Memory B cell (primary cell): Measurements from ENCODE around the gene FBXO31.
A peak's percentile ranks its signal among the peaks of the same experiment; 100 is the strongest.

Experiments used
- ATAC-seq: fragments of 150-1000 bp; cut with Tn5 transposase; 2 replicates; pipeline ENCODE4 v1.10.0; 2021; ENCODE audit warnings: low read depth, mild to moderate bottlenecking, moderate library complexity
- DNase-seq, 2 donors: peaks; one replicate each; pipeline ENCODE4 v3.0.0; 2022; ENCODE audit warnings: low spot score in 2 of 2
- H3K27ac Mint-ChIP-seq: one replicate; pipeline ENCODE4 v1.8.0; 2022; ENCODE audit warnings: mild to moderate bottlenecking, moderate library complexity, mixed read lengths
- H3K27me3 Mint-ChIP-seq: one replicate; pipeline ENCODE4 v1.8.0; 2022; ENCODE audit warnings: mixed read lengths
- H3K36me3 Mint-ChIP-seq: one replicate; pipeline ENCODE4 v1.8.0; 2022; ENCODE audit warnings: mild to moderate bottlenecking, mixed read lengths
- H3K4me1 Mint-ChIP-seq: one replicate; pipeline ENCODE4 v1.8.0; 2022; ENCODE audit warnings: mixed read lengths
- H3K4me3 Mint-ChIP-seq: one replicate; pipeline ENCODE4 v1.8.0; 2022; ENCODE audit warnings: mild to moderate bottlenecking, moderate library complexity, mixed read lengths
- H3K9me3 Mint-ChIP-seq: one replicate; pipeline ENCODE4 v1.8.0; 2022; ENCODE audit warnings: mixed read lengths

The FBXO31 gene

DNA sequence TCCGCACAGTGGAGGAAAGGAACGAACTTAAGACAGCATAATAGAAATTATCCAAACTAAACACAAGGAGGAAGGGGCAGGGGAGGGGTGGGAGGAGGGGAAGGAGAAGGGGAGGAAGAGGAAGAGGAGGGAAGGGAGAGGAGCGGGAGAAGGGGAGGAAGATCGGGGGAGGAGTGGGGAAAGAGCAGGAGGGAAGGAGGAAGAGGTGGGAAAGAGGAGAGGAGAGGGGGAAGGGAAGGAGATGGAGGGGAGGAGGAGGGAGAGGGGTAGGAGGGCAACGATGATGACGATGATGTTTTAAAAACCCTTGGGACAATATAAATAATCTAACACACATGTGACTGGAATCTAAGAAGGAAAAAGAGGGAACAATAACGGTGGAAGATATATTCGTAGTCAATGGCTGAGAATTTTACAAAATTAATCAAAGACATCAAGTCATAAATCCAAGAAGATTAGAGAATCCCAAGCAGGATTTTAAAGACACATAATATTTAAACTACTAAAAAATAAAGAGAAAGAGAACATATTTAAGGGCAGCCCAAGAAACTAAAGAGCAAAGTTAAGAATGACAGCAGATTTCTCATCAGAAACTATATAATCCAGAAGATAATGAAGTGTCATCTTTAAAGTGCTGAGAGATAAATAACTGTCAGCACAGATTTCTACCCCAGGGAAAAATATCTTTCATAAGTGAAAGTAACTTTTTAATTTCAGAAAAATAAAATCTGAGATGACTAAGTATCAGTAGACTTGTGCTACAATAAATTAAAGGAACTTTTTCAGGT is 96.5 kb downstream of the FBXO31 start:
- no peak overlapping the region for H3K4me3 Mint-ChIP-seq
- no peaks in the 10 kb centered on the region for H3K4me1 Mint-ChIP-seq
- H3K36me3 Mint-ChIP-seq = peaks cover 2% of the 10 kb centered on the region
- no peak overlapping the region for H3K27ac Mint-ChIP-seq
- no peak for ATAC-seq
- no peak for DNase-seq
- peaks cover 3% of the 10 kb centered on the region for H3K9me3 Mint-ChIP-seq
- peaks cover 2% of the 10 kb centered on the region for H3K27me3 Mint-ChIP-seq

DNA sequence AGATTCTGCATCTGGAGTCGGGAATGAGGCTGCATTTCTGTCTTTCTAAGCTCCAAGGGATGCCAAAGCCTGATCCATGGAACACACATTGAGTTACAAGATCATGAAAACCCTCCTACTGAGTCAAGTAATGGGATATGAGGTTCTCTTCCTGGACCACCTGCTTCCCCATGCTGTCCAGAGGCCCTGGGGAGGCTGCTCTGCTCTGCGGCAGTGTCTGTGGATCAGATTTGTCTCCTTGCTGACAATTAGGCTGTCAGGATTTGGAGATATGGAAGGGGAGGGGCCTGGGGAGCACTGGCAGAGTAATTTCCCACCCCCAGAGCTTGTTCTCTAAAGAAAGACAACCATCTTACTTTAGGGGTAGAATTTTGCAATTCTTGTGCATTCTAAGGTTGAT is 99.4 kb downstream of the FBXO31 start:
- H3K9me3 Mint-ChIP-seq = peaks cover 3% of the 10 kb centered on the region
- H3K4me1 Mint-ChIP-seq = no peaks in the 10 kb centered on the region
- no peak for DNase-seq
- peaks cover 4% of the 10 kb centered on the region for H3K27me3 Mint-ChIP-seq
- peaks cover 2% of the 10 kb centered on the region for H3K36me3 Mint-ChIP-seq
- ATAC-seq = no peak
- H3K4me3 Mint-ChIP-seq = no peak overlapping the region
- no peak overlapping the region for H3K27ac Mint-ChIP-seq

DNA sequence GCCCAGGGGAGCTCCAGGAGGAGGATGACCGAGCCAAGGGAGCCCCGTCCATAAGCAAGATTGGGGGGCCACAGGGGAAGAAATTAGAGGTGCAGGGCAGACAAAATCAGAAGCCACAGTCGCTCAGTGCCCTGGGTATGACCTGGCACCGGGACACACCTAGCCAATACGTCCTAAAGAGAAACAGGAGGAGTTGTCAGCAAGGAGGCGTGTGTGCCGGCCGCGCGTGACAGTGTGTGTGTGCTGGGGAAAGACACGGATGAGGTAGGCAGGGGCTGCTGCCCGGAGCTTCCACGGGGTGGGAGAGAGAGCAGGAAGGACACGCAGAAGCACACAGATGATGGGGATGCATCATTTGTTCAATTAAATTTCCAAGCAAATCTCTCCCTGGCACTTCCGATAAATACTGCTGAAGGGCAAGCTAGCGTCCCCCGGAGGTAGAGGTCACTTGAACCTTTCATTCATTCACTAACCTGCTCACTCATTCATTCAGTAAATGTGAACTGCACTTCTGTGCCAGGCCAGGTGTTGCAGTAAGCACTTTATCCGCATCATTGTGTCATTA is 104.4 kb downstream of the FBXO31 start:
- Mint-ChIP-seq H3K9me3 (no peaks in the 10 kb centered on the region), H3K27me3 (peaks cover 8% of the 10 kb centered on the region), H3K36me3 (no peaks in the 10 kb centered on the region), H3K27ac (no peak overlapping the region), H3K4me1 (peaks cover 4% of the 10 kb centered on the region), H3K4me3 (no peak overlapping the region)
- DNase-seq = no peak
- ATAC-seq = no peak

DNA sequence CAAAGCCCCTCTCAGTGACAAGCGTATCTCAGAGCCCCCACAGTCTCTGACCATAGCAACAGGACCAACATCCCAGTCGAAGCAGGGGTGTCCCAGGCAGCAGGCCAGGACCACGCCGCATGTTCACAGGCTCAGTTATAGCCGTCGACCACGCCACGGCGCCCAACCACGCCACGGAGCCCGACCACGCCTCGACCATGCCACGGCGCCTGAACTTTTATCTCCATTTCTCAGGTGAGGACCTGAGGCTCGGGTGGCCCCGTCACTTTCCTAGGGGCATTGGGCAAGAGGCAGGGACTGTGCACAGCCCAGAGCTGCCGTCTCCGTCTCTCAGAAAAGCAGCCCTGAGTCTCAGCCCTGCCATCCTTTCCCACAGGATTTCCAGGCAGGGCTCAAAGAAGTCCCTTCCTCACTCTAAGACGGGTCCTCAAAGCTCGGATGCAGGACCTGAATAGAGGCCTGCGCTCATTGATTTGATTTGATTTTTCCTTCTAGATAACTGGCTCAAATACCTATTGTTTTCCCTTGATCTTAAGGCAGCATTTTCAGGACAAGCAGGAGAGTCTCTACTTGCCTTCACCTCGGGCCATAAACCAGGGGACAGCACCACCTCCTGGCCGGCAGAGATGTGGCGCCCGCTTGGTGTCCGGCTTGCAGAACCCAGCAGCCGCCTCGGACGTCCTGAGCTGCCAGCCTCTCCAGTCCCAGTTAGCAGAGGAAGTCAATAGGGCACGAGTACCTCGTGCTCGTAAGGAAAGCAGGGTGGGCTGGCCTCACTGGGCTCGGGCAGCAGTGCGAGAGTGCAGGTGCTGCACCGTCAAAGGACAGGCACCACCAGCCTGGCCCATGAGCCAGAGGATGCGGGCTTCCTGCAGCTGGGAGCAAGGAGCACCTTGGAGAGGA is 105.1 kb downstream of the FBXO31 start:
- Mint-ChIP-seq H3K27ac (no peak overlapping the region), H3K4me3 (no peak overlapping the region), H3K9me3 (no peaks in the 10 kb centered on the region), H3K36me3 (no peaks in the 10 kb centered on the region), H3K4me1 (peaks cover 4% of the 10 kb centered on the region), H3K27me3 (peaks cover 8% of the 10 kb centered on the region)
- peak; percentile 53 for ATAC-seq
- peak; percentile 31 to 34 for DNase-seq
